GM04504 (cell line): ENCODE results near the gene PTER.

Source experiments
- DNase-seq: peaks from one replicate; pipeline ENCODE4 v3.0.0-alpha.2; 2012; ENCODE audit warnings: low read depth

PTER gene, protein sequence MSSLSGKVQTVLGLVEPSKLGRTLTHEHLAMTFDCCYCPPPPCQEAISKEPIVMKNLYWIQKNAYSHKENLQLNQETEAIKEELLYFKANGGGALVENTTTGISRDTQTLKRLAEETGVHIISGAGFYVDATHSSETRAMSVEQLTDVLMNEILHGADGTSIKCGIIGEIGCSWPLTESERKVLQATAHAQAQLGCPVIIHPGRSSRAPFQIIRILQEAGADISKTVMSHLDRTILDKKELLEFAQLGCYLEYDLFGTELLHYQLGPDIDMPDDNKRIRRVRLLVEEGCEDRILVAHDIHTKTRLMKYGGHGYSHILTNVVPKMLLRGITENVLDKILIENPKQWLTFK

GRCh38 chr10:16436758-16437539, at the start of gene PTER:
TSS of gene PTER (plus strand) at chr10:16437010. CDS start at chr10:16484385, 47,375 bp downstream.
- DNase-seq: peak; percentile 83

GRCh38 chr10:16392531-16393069, 44.2 kb upstream of the PTER start:
- DNase-seq: no peak

- no peak for DNase-seq
These were observed 43.4 kb upstream of the PTER start for GRCh38 chr10:16393271-16393858.

DNA sequence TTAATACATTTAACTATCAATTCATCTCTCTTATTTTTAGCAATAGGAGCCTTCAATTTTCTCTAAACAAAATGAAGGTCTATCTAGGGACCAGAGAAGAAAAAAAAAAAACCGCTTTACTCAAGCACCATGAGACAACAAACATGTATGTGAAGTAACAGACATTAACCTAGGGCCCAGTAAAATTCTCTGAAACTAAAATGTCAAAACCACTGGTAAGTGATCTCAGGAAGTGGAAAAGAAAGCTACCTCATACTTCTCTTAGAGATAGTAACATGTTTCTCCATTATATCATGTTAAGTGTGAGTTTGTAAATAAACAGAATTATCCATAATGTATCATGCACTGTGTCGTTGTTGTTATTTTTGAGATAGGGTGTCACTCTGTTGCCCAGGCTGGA, 35.4 kb upstream of the PTER start:
- DNase-seq: no peak

DNA sequence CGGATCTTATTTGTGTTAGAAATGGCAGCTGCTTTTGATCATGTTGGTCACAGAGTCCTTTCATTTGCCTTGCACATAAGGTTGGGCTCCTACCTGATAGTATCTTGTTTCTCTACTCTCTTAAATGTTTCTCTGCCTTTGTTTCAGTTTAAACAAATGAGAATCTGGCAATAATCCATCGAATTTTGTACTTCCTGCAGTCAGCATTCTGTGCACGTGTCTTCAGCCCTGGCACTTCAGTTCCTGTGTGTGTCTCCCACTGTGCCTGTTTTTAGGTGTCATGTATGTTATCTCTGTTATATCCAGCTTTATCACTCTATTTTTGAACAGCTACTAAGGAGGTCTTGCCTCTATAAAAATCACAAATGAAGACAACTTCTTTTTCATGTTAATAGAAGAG, 28.4 kb upstream of the PTER start:
- no peak for DNase-seq

- no peak for DNase-seq
These were observed 19.5 kb upstream of the PTER start for GRCh38 chr10:16417341-16417740.

DNA sequence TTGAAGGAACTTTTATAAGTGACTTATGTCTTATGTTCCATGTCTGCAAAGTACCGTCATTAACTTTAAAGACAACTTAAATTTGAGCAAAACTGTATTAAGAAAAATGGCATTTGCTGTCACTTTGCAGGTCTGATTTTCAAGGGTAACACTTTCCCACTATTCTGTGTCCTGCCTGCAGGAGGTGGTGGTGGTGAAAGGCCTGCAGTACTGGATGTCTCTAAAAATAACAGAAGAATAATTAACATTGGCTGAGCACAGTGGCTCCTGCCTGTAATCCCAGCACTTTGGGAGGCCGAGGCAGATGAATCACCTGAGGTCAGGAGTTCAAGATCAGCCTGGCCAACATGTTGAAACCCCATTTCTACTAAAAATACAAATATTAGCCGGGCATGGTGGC, 13.2 kb upstream of the PTER start:
- no peak for DNase-seq

- no peak for DNase-seq
These were observed 11.4 kb upstream of the PTER start for GRCh38 chr10:16425449-16425848.

- DNase-seq: no peak
These were observed 7.3 kb upstream of the PTER start for GRCh38 chr10:16429539-16429938.

DNA sequence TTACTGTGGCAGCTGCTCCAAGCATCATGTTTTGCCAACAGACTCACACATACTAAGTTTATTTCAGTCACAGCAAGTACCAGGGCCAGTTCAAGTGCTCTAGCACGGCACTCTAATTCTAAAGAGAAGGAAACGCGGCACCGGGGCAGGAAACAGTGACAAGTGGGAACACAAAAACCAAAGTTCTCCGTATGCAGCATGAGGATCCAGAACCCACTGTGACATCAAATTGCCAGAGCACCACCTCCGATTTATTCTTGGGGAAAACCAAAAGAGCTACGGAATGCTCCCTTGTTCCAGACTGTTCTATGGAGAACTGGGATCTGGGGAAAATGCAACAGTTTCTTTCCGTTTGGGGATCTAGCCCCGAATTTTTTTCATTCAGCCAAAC, 448 bp upstream of the PTER start:
- no peak for DNase-seq

DNA sequence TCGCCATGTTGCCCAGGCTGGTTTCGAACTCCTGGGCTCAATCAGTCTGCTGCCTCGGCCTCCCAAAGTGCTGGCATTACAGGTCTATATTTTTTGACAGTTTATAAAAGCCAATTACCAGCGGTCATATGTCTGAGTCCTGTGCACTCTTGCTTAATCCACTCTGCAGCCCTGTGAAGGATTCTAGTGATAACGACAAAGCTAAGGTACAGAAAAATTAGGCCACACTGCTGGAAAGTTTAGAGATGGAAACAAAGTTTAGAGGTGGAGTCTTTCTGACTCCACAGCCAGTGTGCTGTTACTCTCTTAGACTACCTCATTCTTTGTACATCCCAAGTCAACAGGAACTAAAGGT, 707 bp downstream of the PTER start:
- DNase-seq: no peak

DNA sequence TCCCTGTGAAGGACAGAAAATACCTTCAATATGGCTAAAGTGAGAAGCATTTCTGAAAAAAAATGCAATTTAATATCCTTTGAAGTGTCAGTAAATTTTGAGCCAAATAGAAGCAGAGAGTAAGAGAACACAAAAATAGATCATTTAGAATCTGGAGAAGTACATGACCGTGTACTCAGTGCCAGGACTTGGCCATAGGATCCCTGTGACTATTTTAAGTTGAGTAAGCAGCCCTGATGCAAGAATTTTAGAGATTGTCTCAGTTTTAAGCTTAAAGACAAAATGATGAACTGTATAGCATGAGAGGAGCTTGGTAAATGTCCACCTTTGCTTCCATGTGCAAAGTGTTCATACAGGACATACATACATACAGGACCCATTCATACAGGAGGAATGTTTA, 2.5 kb downstream of the PTER start:
- DNase-seq: no peak

DNA sequence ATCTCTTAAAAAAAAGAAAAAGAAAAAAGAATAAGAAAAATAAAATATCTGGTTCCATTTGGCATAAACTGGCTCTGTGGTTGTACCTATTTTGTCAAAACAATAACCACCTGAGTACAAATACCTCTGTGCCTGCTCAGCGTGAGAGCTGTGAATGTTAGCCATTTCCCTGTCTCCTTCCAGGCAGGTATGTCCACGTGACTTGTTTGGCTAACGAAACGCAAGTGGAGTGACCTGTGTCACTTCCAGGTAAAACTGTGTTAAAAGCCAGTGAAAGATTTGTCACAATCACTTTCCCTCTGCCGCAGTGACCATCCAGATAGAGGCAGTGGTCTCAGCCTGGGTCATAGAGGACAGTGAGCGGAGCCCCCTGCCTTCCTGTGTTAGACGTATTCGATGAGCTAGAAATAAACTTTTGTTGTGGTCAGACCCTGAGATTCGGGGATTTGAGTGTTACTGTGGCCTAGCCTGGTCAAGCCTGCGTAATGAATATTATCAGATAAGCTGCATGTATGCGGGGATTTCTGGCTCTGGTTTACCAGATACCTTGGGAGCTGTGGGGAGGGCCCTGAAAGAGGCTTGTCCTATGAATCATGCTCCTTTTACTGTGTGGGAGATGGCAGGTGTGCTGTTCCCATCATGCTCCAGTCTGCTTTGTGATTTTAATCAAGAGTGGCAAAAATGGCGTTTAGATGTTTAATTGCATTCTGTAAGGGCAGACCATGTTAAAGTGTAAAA, 3.8 kb downstream of the PTER start:
- no peak for DNase-seq

DNA sequence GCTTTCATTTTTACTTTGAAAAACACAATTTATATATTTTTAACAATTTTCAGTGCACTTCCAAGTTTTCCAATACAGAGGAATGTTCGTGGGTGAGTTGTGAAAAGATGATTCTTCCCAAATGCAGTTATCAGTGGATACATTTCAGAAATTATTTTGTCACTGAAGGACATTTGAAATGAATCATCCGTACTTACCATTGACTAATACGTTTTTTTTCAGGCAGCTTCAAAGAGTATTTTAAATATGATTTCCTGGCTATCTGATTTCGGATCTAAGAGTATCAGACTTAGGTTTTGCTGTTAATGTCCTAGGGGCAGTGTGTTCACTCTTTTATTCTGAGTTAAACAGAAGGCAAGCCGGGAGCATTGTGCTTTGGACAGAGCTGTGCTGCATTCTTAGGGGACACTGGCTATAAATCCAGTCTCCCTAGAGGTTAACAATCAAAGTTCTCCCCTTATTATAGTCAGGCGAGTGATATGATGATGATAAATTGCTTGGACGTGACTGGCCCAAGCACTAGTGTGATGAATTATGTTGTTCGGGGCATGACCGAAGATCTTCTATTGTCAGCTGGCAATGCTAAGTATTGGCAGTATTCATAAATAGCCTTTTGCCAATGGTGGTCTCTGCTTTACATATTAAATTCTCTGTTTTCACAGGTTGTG, 4.5 kb downstream of the PTER start:
- DNase-seq: no peak

GRCh38 chr10:16442914-16443313, 6.1 kb downstream of the PTER start:
- DNase-seq: no peak

DNA sequence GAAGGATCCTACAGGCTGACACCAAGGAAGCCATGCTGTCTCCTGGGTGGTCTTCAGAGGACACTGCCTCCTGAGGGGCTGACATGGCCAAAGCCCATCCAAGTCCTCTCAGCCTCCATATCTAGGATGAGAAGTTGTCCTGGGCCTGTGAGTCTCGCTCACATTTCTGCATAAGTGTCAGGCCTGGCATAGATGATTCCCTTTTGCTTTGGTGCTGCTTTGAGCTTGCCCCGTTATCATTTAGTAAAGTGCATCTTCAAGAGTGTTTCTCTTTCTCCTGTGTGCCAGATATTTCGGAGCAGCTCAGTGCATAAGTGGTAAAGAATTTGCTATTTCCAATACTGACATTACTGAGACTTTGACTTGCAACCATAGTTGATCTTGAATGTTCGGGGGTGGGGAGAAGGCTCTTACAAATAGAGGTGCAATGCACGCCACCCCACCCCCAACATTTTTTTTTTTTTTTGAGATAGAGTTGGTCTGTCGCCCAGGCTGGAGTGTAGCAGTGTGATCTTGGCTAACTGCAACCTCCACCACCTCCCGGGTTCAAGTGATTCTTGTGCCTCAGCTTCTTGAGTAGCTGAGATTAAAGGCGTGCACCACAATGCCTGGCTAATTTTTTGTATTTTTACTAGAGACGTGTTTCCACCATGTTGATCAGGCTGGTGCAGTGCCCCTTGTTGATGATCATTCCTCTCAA, 9.1 kb downstream of the PTER start:
- DNase-seq: no peak

DNA sequence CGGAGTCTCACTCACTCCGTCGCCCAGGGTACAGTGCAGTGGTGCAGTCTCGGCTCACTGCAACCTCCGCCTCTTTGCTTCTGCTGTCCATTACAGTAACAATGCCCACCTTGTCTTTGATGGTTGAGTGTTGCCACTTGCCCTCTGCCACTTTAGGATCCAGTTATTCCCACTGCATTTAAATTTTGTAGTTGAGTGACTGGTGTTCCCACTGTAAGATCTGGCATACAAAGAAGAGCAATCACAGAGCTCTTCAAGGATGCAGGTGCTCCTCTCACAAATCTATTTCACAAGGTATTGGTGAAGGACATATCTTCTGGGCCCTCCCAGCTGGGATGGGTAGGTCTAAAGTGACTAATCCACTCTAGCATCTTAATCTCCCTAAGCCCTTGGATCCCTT, 12.6 kb downstream of the PTER start:
- no peak for DNase-seq

DNA sequence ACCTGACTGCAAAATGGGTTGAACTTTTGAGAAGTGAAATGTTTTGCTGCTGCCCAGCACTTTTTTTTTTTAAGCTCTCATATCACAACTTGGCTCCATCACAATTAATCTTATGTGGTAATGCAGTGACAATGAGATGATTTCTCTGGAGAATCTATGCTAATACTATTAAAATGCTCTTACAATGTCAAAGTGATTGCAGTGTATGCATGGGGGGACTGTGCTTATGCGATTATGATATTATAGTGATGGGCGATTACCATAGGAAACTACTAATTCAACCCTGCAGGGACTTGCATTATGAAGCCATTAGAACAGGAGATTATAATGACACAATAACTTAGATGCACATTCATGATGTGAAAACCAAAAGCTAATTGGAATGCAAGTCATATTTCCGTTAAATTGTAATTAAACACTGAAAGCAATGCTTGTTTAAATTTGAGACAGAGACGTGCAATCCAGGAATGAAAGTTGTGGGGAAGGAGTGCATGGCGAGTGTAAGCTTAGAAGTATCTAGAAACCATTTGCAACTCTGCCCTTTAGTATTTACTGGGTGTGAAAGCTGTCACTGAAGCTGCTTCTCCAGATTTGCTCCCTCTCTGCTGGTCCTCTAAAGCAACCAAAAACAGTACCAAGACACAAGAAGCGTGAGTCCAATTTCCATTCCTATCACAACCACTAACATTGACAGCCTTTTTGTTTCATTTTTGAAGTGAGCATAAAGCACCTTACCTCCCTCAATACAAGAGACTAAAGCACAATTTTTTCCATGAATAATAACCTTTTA, 21.6 kb downstream of the PTER start:
- DNase-seq: no peak

DNA sequence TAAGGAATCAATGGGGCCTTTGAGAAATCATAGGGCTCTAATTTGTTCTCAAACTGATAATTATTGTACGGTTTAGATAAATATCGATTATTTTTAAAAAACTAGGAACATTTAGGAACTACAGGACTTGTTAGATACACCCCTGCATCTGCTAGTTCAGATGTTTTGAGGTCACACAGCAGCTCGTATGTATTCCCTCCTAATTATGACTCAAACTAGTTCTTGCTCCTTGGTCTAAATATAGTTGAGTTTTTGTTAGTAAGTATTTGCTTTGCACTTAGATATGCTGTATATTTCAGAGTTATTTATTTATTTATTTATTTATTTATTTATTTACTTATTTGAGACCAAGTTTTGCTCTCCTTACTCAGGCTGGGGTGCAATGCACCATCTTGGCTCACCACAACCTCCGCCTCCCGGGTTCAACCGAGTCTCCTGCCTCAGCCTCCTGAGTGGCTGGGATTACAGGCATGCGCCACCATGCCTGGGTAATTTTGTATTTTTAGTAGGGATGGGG, 22.7 kb downstream of the PTER start:
- no peak for DNase-seq

- DNase-seq: no peak
These were observed 29.2 kb downstream of the PTER start for GRCh38 chr10:16466001-16466400.
